ENCODE data around the gene NPB. TPM values are rescaled to one million over a fixed set of nuclear protein-coding genes. Genes with fewer than 3 reads are reported as not detected.

NPB gene
- total RNA-seq, 2 experiments from 2014 or later = 0.20 TPM; not detected in 1

GRCh38 chr17:81927653-81928543 is 25.9 kb downstream of the NPB start, which contains the start of gene MAFG:
MAFG (minus strand) TSS chr17:81927735; CDS start chr17:81923185, 4,550 bp downstream.
- ATAC-seq (ENCODE audit: poor library complexity) (peak; percentile 58), DNase-seq (peak; percentile 78 to 97 (median 87))
- intact Hi-C loops (cut with DNase I, micrococcal nuclease) = loop anchor here (2.0 to 5.0 kb wide), 4 partner anchors 17 to 226 kb away; partner anchors contain the start of genes ALYREF (in 1 of the 2), ANAPC11 (in 1 of the 2), ARHGDIA (in 1 of the 2) and MRPL12 (in 1 of the 2)
- peaks cover 51% of the 10 kb centered on the region for H3K4me1 ChIP-seq (ENCODE audit: insufficient read depth, low read length)
- no peaks in the 10 kb centered on the region for H3K9me3 Mint-ChIP-seq
- no peaks in the 10 kb centered on the region for H3K36me3 Mint-ChIP-seq (ENCODE audit: low read depth)
- peaks cover 19% of the 10 kb centered on the region in 2 experiments for H3K27me3 ChIP-seq (ENCODE audit: control insufficient read depth in 1 of 2, insufficient read depth in 2 of 2, low read length in 2 of 2)
- H3K27ac ChIP-seq (ENCODE audit: low read depth in 1 of 2, low read length in 2 of 2) = peak within 1 kb of the TSS; percentile 54 to 65
- H3K27me3 Mint-ChIP-seq = peaks cover 16% of the 10 kb centered on the region
- H3K36me3 ChIP-seq (ENCODE audit: insufficient read depth, low read length) = no peaks in the 10 kb centered on the region
- POLR2A ChIA-PET = interaction anchor here (0.7 to 3.5 kb wide), 11 partner anchors 10 to 110 kb away, joined by 3 to 26 read pairs (median 5); partner anchors contain the start of genes ARHGDIA, ASPSCR1, DCXR and PCYT2
- H3K27ac Mint-ChIP-seq = peak within 1 kb of the TSS; percentile 88
- peak within 1 kb of the TSS; percentile 61 for H3K4me3 ChIP-seq (ENCODE audit: low read length)
- no peaks in the 10 kb centered on the region for H3K9me3 ChIP-seq (ENCODE audit: control insufficient read depth in 1 of 2, insufficient read depth in 1 of 2, low read length in 2 of 2)
- TF ChIP-seq, protein P1, sequence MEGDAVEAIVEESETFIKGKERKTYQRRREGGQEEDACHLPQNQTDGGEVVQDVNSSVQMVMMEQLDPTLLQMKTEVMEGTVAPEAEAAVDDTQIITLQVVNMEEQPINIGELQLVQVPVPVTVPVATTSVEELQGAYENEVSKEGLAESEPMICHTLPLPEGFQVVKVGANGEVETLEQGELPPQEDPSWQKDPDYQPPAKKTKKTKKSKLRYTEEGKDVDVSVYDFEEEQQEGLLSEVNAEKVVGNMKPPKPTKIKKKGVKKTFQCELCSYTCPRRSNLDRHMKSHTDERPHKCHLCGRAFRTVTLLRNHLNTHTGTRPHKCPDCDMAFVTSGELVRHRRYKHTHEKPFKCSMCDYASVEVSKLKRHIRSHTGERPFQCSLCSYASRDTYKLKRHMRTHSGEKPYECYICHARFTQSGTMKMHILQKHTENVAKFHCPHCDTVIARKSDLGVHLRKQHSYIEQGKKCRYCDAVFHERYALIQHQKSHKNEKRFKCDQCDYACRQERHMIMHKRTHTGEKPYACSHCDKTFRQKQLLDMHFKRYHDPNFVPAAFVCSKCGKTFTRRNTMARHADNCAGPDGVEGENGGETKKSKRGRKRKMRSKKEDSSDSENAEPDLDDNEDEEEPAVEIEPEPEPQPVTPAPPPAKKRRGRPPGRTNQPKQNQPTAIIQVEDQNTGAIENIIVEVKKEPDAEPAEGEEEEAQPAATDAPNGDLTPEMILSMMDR (IDR thresholded peaks at IDR 0.05) = no peak
- peaks cover 20% of the 10 kb centered on the region for H3K4me1 Mint-ChIP-seq (ENCODE audit: low read depth)
- CTCF ChIA-PET = interaction anchor here (0.9 to 3.9 kb wide), 3 partner anchors 32 to 94 kb away, joined by 3 to 16 read pairs (median 5); partner anchors contain the start of gene CENPX
- H3K4me3 Mint-ChIP-seq = peak within 1 kb of the TSS; percentile 88

DNA sequence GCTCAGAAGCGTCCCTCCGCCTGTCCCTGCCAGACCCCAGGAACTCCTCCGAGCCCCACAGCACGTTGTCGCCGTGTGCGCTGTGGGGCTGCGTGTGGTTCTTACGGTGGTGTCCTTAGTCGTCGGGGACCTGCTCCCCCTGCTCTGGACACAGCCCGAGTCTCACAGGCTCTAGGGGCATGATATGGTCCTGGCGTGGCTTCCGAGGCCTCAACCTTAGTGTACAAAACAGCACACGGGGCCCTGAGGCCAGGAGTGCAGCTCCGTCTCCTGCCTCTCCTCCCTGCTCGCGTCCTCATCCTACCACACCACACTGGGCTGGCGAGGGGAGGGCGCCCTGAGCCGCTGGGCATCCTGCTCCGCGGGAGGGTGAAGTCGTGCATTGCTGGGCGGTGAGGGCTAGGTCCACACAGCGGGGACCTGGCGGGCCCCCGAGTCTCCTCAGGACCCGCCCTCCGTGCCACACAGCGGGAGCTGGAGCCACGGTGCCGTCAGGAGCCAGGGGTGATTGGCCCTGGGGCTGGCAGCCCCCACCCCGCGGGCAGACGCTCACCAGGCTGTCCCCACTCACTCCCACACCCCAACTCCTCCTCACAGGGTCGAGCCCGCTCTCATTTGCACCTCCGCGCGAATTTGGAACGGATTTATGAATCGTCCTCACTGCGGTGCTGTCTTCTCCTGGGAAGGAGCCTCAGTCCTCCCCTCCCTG is 26.7 kb downstream of the NPB start:
- peaks cover 46% of the 10 kb centered on the region for H3K4me1 ChIP-seq (ENCODE audit: insufficient read depth, low read length)

More for the DNA sequence above, 26.7 kb downstream of the NPB start:
- ChIA-PET CTCF (interaction anchor here (1.5 to 3.9 kb wide), 2 partner anchors 31 to 60 kb away, joined by 3 to 16 read pairs; no protein-coding TSS in a partner anchor), POLR2A (interaction anchor here (0.7 to 3.5 kb wide), 5 partner anchors 12 to 109 kb away, joined by 3 to 26 read pairs (median 3); partner anchors contain the start of genes ASPSCR1, DCXR and SIRT7)
- Histone ChIP-seq H3K4me3 (ENCODE audit: low read length) (peak overlapping the region; percentile 40), H3K9me3 (ENCODE audit: control insufficient read depth in 1 of 2, insufficient read depth in 1 of 2, low read length in 2 of 2) (no peaks in the 10 kb centered on the region), H3K36me3 (ENCODE audit: insufficient read depth, low read length) (no peaks in the 10 kb centered on the region), H3K27ac (ENCODE audit: low read depth in 1 of 2, low read length in 2 of 2) (no peak overlapping the region), H3K27me3 (ENCODE audit: control insufficient read depth in 1 of 2, insufficient read depth in 2 of 2, low read length in 2 of 2) (peaks cover 19 to 20% of the 10 kb centered on the region in 2 experiments)
- DNase-seq (peak in 1 of 14 experiments; percentile 39), ATAC-seq (ENCODE audit: poor library complexity) (no peak)
- Mint-ChIP-seq H3K9me3 (no peaks in the 10 kb centered on the region), H3K4me3 (peak overlapping the region; percentile 68), H3K4me1 (ENCODE audit: low read depth) (peaks cover 20% of the 10 kb centered on the region), H3K27ac (no peak overlapping the region), H3K27me3 (peaks cover 17% of the 10 kb centered on the region), H3K36me3 (ENCODE audit: low read depth) (no peaks in the 10 kb centered on the region)
- TF ChIP-seq, protein P1 (IDR thresholded peaks at IDR 0.05) = no peak
- intact Hi-C loops (cut with DNase I, micrococcal nuclease) = loop anchor here (5.0 kb wide), 3 partner anchors 36 to 226 kb away; partner anchors contain the start of genes ALYREF (in 1 of the 2), ANAPC11 (in 1 of the 2), ARHGDIA (in 1 of the 2) and MRPL12 (in 1 of the 2)
